ENCODE data around the gene MRPS34.

MRPS34 gene

GRCh38 chr16:1779741-1780676 lies 7.1 kb upstream of the MRPS34 start:
- Histone ChIP-seq H3K36me3 (ENCODE audit: insufficient read depth) (no peaks in the 10 kb centered on the region), H2AFZ (ENCODE audit: low read depth) (no peak overlapping the region), H4K20me1 (ENCODE audit: insufficient read depth) (no peaks in the 10 kb centered on the region), H3K9ac (no peak overlapping the region), H3K4me2 (no peak overlapping the region), H3K79me2 (ENCODE audit: insufficient read depth, low read depth) (peaks cover 34% of the 10 kb centered on the region), H3K27ac (no peak overlapping the region), H3K4me1 (ENCODE audit: low read depth, poor library complexity, severe bottlenecking) (peaks cover 16% of the 10 kb centered on the region), H3K4me3 (IDR thresholded peaks at IDR 0.05; ENCODE audit: insufficient read depth, low read depth, low read length) (no peak overlapping the region), H3K27me3 (ENCODE audit: insufficient read depth, low read depth) (no peaks in the 10 kb centered on the region)
- TF ChIP-seq, protein P1, sequence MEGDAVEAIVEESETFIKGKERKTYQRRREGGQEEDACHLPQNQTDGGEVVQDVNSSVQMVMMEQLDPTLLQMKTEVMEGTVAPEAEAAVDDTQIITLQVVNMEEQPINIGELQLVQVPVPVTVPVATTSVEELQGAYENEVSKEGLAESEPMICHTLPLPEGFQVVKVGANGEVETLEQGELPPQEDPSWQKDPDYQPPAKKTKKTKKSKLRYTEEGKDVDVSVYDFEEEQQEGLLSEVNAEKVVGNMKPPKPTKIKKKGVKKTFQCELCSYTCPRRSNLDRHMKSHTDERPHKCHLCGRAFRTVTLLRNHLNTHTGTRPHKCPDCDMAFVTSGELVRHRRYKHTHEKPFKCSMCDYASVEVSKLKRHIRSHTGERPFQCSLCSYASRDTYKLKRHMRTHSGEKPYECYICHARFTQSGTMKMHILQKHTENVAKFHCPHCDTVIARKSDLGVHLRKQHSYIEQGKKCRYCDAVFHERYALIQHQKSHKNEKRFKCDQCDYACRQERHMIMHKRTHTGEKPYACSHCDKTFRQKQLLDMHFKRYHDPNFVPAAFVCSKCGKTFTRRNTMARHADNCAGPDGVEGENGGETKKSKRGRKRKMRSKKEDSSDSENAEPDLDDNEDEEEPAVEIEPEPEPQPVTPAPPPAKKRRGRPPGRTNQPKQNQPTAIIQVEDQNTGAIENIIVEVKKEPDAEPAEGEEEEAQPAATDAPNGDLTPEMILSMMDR (conservative IDR thresholded peaks at IDR 0.05; ENCODE audit: low read depth, low read length) = no peak

DNA sequence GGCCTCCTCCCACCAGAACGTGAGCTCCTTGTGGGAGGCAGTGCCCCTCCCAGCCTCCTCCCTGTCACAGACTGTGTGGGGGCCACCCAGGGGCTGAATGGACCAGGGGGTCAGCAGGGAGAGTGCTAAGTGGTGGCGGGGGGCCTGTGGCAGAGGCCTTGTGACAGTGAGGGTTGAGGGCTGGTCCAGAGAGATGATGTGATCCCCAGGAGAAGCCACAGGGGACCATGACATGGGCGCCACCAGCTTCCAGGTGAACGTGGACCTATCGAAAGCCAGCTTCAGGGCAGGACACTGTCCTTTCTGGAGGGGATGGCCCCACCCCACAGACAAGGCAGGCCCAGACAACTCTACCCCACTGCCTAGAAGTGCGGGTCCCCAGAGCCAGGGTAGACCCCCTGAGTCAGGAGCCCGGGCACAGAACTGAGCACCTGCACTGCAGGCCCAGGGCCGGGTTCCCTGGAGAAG lies 6.3 kb upstream of the MRPS34 start:
- Histone ChIP-seq H4K20me1 (ENCODE audit: insufficient read depth) (no peaks in the 10 kb centered on the region), H3K4me3 (IDR thresholded peaks at IDR 0.05; ENCODE audit: insufficient read depth, low read depth, low read length) (no peak overlapping the region), H3K4me1 (ENCODE audit: low read depth, poor library complexity, severe bottlenecking) (peaks cover 22% of the 10 kb centered on the region), H2AFZ (ENCODE audit: low read depth) (no peak overlapping the region), H3K27ac (no peak overlapping the region), H3K4me2 (no peak overlapping the region), H3K27me3 (ENCODE audit: insufficient read depth, low read depth) (no peaks in the 10 kb centered on the region), H3K79me2 (ENCODE audit: insufficient read depth, low read depth) (peaks cover 34% of the 10 kb centered on the region), H3K36me3 (ENCODE audit: insufficient read depth) (no peaks in the 10 kb centered on the region), H3K9ac (no peak overlapping the region)
- TF ChIP-seq, protein P1 (conservative IDR thresholded peaks at IDR 0.05; ENCODE audit: low read depth, low read length) = no peak

- peaks cover 21% of the 10 kb centered on the region for H3K4me1 ChIP-seq (ENCODE audit: low read depth, poor library complexity, severe bottlenecking)
- no peaks in the 10 kb centered on the region for H3K27me3 ChIP-seq (ENCODE audit: insufficient read depth, low read depth)
- no peak overlapping the region for H3K9ac ChIP-seq
- no peak overlapping the region for H3K4me3 ChIP-seq (IDR thresholded peaks at IDR 0.05; ENCODE audit: insufficient read depth, low read depth, low read length)
- no peak overlapping the region for H3K27ac ChIP-seq
- TF ChIP-seq, protein P1 (conservative IDR thresholded peaks at IDR 0.05; ENCODE audit: low read depth, low read length) = no peak
- H4K20me1 ChIP-seq (ENCODE audit: insufficient read depth) = no peaks in the 10 kb centered on the region
- no peak overlapping the region for H2AFZ ChIP-seq (ENCODE audit: low read depth)
- H3K36me3 ChIP-seq (ENCODE audit: insufficient read depth) = no peaks in the 10 kb centered on the region
- H3K4me2 ChIP-seq = no peak overlapping the region
- peaks cover 33% of the 10 kb centered on the region for H3K79me2 ChIP-seq (ENCODE audit: insufficient read depth, low read depth)
These were observed 5.6 kb upstream of the MRPS34 start for GRCh38 chr16:1778200-1779179.

- no peaks in the 10 kb centered on the region for H4K20me1 ChIP-seq (ENCODE audit: insufficient read depth)
- H3K79me2 ChIP-seq (ENCODE audit: insufficient read depth, low read depth) = peaks cover 29% of the 10 kb centered on the region
- no peaks in the 10 kb centered on the region for H3K36me3 ChIP-seq (ENCODE audit: insufficient read depth)
These were observed 4.7 kb upstream of the MRPS34 start for GRCh38 chr16:1777375-1778199.

More at GRCh38 chr16:1777375-1778199, 4.7 kb upstream of the MRPS34 start:
- H2AFZ ChIP-seq (ENCODE audit: low read depth) = no peak overlapping the region
- no peak overlapping the region for H3K27ac ChIP-seq
- H3K27me3 ChIP-seq (ENCODE audit: insufficient read depth, low read depth) = no peaks in the 10 kb centered on the region
- H3K4me2 ChIP-seq = no peak overlapping the region
- H3K9ac ChIP-seq = no peak overlapping the region
- H3K4me3 ChIP-seq (IDR thresholded peaks at IDR 0.05; ENCODE audit: insufficient read depth, low read depth, low read length) = no peak overlapping the region
- TF ChIP-seq, protein P1 (conservative IDR thresholded peaks at IDR 0.05; ENCODE audit: low read depth, low read length) = no peak
- peaks cover 21% of the 10 kb centered on the region for H3K4me1 ChIP-seq (ENCODE audit: low read depth, poor library complexity, severe bottlenecking)
